Measurements from ENCODE around the gene MT1F.

GRCh38 chr16:56614549-56614991, 43.2 kb upstream of the MT1F start:
- TF ChIP-seq, protein P1, sequence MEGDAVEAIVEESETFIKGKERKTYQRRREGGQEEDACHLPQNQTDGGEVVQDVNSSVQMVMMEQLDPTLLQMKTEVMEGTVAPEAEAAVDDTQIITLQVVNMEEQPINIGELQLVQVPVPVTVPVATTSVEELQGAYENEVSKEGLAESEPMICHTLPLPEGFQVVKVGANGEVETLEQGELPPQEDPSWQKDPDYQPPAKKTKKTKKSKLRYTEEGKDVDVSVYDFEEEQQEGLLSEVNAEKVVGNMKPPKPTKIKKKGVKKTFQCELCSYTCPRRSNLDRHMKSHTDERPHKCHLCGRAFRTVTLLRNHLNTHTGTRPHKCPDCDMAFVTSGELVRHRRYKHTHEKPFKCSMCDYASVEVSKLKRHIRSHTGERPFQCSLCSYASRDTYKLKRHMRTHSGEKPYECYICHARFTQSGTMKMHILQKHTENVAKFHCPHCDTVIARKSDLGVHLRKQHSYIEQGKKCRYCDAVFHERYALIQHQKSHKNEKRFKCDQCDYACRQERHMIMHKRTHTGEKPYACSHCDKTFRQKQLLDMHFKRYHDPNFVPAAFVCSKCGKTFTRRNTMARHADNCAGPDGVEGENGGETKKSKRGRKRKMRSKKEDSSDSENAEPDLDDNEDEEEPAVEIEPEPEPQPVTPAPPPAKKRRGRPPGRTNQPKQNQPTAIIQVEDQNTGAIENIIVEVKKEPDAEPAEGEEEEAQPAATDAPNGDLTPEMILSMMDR (IDR thresholded peaks at IDR 0.05; ENCODE audit: low read depth, low read length), result no peak
- TF ChIP-seq EZH2phosphoT487 (IDR thresholded peaks at IDR 0.05; ENCODE audit: low read depth), result no peak
